Measurements from ENCODE around the gene PYGL.

- TF ChIP-seq CTCF (IDR thresholded peaks at IDR 0.05), result no peak
- no peak for TF ChIP-seq POLR2A (IDR thresholded peaks at IDR 0.05)
Measured at GRCh38 chr14:50906326-50907065, 37.8 kb downstream of the PYGL start.
